ENCODE results near the gene VPS54. TPM values are rescaled to one million over a fixed set of nuclear protein-coding genes. Genes with fewer than 3 reads are reported as not detected.
"Not testable (repeated sequence)": the region's sequence is repeated elsewhere in the genome, so short reads cannot be mapped to it uniquely, and the experiment has no call there.

VPS54 gene
- total RNA-seq, 1 experiment from 2014 or later = 12.4 TPM

GRCh38 chr2:63993871-63994270, 25.4 kb downstream of the VPS54 start (continued):
- TF ChIP-seq, protein P1, sequence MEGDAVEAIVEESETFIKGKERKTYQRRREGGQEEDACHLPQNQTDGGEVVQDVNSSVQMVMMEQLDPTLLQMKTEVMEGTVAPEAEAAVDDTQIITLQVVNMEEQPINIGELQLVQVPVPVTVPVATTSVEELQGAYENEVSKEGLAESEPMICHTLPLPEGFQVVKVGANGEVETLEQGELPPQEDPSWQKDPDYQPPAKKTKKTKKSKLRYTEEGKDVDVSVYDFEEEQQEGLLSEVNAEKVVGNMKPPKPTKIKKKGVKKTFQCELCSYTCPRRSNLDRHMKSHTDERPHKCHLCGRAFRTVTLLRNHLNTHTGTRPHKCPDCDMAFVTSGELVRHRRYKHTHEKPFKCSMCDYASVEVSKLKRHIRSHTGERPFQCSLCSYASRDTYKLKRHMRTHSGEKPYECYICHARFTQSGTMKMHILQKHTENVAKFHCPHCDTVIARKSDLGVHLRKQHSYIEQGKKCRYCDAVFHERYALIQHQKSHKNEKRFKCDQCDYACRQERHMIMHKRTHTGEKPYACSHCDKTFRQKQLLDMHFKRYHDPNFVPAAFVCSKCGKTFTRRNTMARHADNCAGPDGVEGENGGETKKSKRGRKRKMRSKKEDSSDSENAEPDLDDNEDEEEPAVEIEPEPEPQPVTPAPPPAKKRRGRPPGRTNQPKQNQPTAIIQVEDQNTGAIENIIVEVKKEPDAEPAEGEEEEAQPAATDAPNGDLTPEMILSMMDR (IDR thresholded peaks at IDR 0.05 in 2 of 3, conservative IDR thresholded peaks at IDR 0.05 in 1 of 3; ENCODE audit: borderline replicate concordance in 1 of 3, insufficient read depth in 1 of 3, low read depth in 2 of 3, low read length in 2 of 3) = no peak
- no peak for TF ChIP-seq YY1 (IDR thresholded peaks at IDR 0.05; ENCODE audit: extremely low read depth, insufficient replicate concordance, low read depth, low read length)

DNA sequence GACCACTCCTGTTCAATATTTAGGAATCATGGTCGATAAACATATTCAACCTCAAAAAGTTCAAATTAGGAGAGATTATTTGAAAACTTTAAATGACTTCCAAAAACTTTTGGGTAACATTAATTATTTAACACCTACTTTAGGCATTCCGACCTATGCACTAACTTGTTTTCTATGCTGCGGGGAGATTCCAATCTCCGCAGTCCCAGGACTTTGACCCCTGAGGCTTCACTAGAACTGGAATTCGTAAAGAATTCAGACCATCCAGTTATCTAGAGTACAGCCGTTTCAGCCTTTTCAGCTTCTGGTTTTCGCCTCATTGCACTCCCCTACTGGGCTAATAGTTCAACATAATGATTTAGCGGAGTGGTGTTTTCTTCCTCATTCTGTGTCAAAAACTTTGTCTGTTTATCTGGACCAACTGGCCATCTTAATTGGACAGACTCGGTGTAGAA, 26.1 kb downstream of the VPS54 start:
- H3K27me3 ChIP-seq (ENCODE audit: insufficient read depth, low read length); H3K36me3 ChIP-seq (ENCODE audit: control insufficient read depth in 1 of 2, insufficient read depth in 2 of 2, low read length in 2 of 2); H2AFZ ChIP-seq (ENCODE audit: low read depth, low read length, poor library complexity, severe bottlenecking); H3K4me2 ChIP-seq (ENCODE audit: low read length); H3K9ac ChIP-seq (ENCODE audit: low read length); BruUV-seq (replicated peaks); RAD21 ChIA-PET (ENCODE audit: low non-redundant PET in 1 of 2, low total read pairs in 2 of 2, uncharacterized antibody in 2 of 2, unreplicated experiment in 2 of 2); H3K9me3 ChIP-seq (ENCODE audit: control insufficient read depth in 1 of 2, insufficient read depth in 1 of 2, low read depth in 1 of 2, low read length in 2 of 2); ATAC-seq; CTCF ChIA-PET; POLR2A ChIA-PET; H3K4me1 ChIP-seq (ENCODE audit: control insufficient read depth in 1 of 2, insufficient read depth in 2 of 2, low read length in 2 of 2); H3K4me3 ChIP-seq (replicated peaks in 1 of 2; ENCODE audit: low read depth in 1 of 2, low read length in 2 of 2); H3K79me2 ChIP-seq (ENCODE audit: insufficient read depth, low read length); intact Hi-C loops (cut with micrococcal nuclease); H3K9me2 ChIP-seq (ENCODE audit: insufficient read depth); H3K27ac ChIP-seq (ENCODE audit: low read depth, low read length); DNase-seq (ENCODE audit: low read depth, low spot score); H4K20me1 ChIP-seq (ENCODE audit: insufficient read depth): not testable (repeated sequence)

DNA sequence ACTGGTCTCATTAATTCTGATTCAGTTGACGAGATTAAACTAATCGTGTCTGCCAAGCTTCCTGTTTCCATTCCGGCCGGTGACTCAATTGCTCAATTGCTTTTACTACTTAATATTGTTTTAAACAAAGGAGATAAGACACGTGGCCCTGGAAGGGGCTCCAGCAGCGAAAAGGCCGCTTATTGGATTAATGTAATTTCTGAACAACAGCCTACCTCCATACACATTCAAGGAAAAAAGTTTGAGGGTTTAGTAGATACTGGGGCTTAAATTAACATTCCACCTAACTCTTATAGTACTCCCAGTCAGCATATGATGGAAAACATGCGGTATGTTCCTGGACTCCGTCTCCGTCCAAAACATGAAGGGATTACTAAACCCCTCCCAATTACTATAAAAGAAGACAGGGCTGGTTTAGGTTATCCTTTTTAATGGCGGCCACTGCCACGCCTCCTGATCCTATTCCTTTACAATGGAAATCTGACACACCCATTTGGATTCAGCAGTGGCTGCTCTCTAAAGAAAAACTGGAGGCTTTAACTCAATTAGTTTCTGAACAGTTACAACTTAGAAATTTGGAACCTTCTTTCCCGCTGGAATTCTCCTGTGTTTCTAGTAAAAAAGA, 27.1 kb downstream of the VPS54 start:
- DNase-seq (ENCODE audit: low read depth, low spot score) (no peak), ATAC-seq (no peak)
- H3K27ac ChIP-seq (ENCODE audit: low read depth, low read length) = no peak overlapping the region
- H3K4me1 ChIP-seq (ENCODE audit: control insufficient read depth in 1 of 2, insufficient read depth in 2 of 2, low read length in 2 of 2) = no peaks in the 10 kb centered on the region
- H3K4me3 ChIP-seq (replicated peaks in 1 of 2; ENCODE audit: low read depth in 1 of 2, low read length in 2 of 2) = no peak overlapping the region
- BruUV-seq (replicated peaks) = no TSS peak
- POLR2A ChIA-PET = no interaction called here
- H3K27me3 ChIP-seq (ENCODE audit: insufficient read depth, low read length) = no peaks in the 10 kb centered on the region
- H3K4me2 ChIP-seq (ENCODE audit: low read length) = no peak overlapping the region
- CTCF ChIA-PET = no interaction called here
- H3K79me2 ChIP-seq (ENCODE audit: insufficient read depth, low read length) = no peaks in the 10 kb centered on the region
- RAD21 ChIA-PET (ENCODE audit: low non-redundant PET in 1 of 2, low total read pairs in 2 of 2, uncharacterized antibody in 2 of 2, unreplicated experiment in 2 of 2) = no interaction called here
- H3K9me3 ChIP-seq (ENCODE audit: control insufficient read depth in 1 of 2, insufficient read depth in 1 of 2, low read depth in 1 of 2, low read length in 2 of 2) = no peaks in the 10 kb centered on the region; a peak in 1 of 4 replicates
- no peaks in the 10 kb centered on the region for H4K20me1 ChIP-seq (ENCODE audit: insufficient read depth)
- H3K36me3 ChIP-seq (ENCODE audit: control insufficient read depth in 1 of 2, insufficient read depth in 2 of 2, low read length in 2 of 2) = no peaks in the 10 kb centered on the region
- H3K9ac ChIP-seq (ENCODE audit: low read length) = no peak overlapping the region
- intact Hi-C loops (cut with micrococcal nuclease) = no loop called here
- no peaks in the 10 kb centered on the region for H3K9me2 ChIP-seq (ENCODE audit: insufficient read depth)
- H2AFZ ChIP-seq (ENCODE audit: low read depth, low read length, poor library complexity, severe bottlenecking) = no peak overlapping the region
- TF ChIP-seq, protein P2, sequence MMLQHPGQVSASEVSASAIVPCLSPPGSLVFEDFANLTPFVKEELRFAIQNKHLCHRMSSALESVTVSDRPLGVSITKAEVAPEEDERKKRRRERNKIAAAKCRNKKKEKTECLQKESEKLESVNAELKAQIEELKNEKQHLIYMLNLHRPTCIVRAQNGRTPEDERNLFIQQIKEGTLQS (IDR thresholded peaks at IDR 0.05) = no peak
- no peak for TF ChIP-seq JUND (IDR thresholded peaks at IDR 0.05)
- no peak for TF ChIP-seq FOSL1 (IDR thresholded peaks at IDR 0.05; ENCODE audit: low read depth)
- no peak for TF ChIP-seq TCF7L2 (IDR thresholded peaks at IDR 0.05; ENCODE audit: borderline replicate concordance, extremely low read depth, insufficient read depth, insufficient read length)
- no peak for TF ChIP-seq YY1 (IDR thresholded peaks at IDR 0.05; ENCODE audit: extremely low read depth, insufficient replicate concordance, low read depth, low read length)
- TF ChIP-seq CEBPB (IDR thresholded peaks at IDR 0.05; ENCODE audit: low read depth) = no peak
- TF ChIP-seq EZH2 (IDR thresholded peaks at IDR 0.05) = no peak
- no peak for TF ChIP-seq EZH2phosphoT487 (IDR thresholded peaks at IDR 0.05; ENCODE audit: borderline replicate concordance)
- no peak for TF ChIP-seq SRF (IDR thresholded peaks at IDR 0.05; ENCODE audit: low read depth)
- TF ChIP-seq ELF1 (IDR thresholded peaks at IDR 0.05; ENCODE audit: borderline replicate concordance, low read depth) = no peak
- TF ChIP-seq, protein P1 (IDR thresholded peaks at IDR 0.05 in 2 of 3, conservative IDR thresholded peaks at IDR 0.05 in 1 of 3; ENCODE audit: borderline replicate concordance in 1 of 3, insufficient read depth in 1 of 3, low read depth in 2 of 3, low read length in 2 of 3) = no peak
- no peak for TF ChIP-seq POLR2A (IDR thresholded peaks at IDR 0.05; ENCODE audit: borderline replicate concordance, extremely low read depth, insufficient read depth, insufficient read length)
- TF ChIP-seq CBX3 (IDR thresholded peaks at IDR 0.05; ENCODE audit: low read depth) = no peak
